IPS-11a (cell line): ENCODE data around the gene KIF15.
"Not testable (repeated sequence)": the region's sequence is repeated elsewhere in the genome, so short reads cannot be mapped to it uniquely, and the experiment has no call there.

Experiments used
- H3K4me3 ChIP-seq: one replicate; pipeline ENCODE4 v1.5.1; 2013; ENCODE audit warnings: low read depth, low read length, control low read depth

Gene KIF15

GRCh38 chr3:44761424-44762169 lies at the start of gene KIF15, which contains the start of gene KIAA1143:
KIF15 (plus strand) TSS chr3:44761794; CDS start chr3:44761866, 72 bp downstream.
KIAA1143 (minus strand) TSS chr3:44761619; CDS start chr3:44761602, 17 bp downstream.
- H3K4me3 ChIP-seq: peak within 1 kb of the TSS; percentile 92

GRCh38 chr3:44712455-44713075 lies 49.0 kb upstream of the KIF15 start, which contains the start of gene ZNF502:
ZNF502 (plus strand) TSS chr3:44712660; CDS start chr3:44720262, 7,602 bp downstream.
- peak within 1 kb of the TSS; percentile 87 for H3K4me3 ChIP-seq

GRCh38 chr3:44721231-44722102 lies 40.1 kb upstream of the KIF15 start:
- H3K4me3 ChIP-seq: no peak overlapping the region

DNA sequence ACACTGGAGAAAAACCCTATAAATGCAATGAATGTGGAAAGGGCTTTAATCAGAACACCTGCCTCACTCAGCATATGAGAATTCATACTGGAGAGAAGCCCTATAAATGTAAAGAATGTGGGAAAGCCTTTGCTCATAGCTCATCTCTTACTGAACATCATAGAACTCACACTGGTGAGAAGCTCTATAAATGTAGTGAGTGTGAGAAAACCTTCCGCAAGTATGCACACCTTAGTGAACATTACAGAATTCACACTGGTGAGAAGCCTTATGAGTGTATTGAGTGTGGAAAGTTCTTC lies 39.5 kb upstream of the KIF15 start:
- H3K4me3 ChIP-seq: no peak overlapping the region

GRCh38 chr3:44729384-44729910 lies 32.1 kb upstream of the KIF15 start, which contains the start of gene ZNF501:
ZNF501 (plus strand) TSS chr3:44729635; CDS start chr3:44734422, 4,787 bp downstream.
- peak within 1 kb of the TSS; percentile 84 for H3K4me3 ChIP-seq

GRCh38 chr3:44734646-44735168 lies 26.9 kb upstream of the KIF15 start:
- H3K4me3 ChIP-seq: no peak overlapping the region

DNA sequence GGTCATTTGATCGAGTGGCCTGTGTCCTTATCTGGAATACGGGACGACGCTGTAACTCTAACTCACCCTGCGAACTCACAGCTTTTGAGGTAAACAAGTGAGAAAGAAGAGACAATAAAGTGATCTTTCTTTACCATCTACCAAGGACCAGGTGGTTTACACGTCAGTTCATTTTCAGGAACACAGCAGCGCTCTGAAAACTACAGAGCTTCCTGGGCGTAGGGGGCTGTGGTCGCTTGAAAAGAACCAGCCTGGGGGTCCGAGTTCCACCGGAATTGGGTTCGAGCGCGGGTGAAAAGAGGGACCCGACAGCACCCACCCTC lies 532 bp upstream of the KIF15 start:
- peak overlapping the region; percentile 92 for H3K4me3 ChIP-seq

DNA sequence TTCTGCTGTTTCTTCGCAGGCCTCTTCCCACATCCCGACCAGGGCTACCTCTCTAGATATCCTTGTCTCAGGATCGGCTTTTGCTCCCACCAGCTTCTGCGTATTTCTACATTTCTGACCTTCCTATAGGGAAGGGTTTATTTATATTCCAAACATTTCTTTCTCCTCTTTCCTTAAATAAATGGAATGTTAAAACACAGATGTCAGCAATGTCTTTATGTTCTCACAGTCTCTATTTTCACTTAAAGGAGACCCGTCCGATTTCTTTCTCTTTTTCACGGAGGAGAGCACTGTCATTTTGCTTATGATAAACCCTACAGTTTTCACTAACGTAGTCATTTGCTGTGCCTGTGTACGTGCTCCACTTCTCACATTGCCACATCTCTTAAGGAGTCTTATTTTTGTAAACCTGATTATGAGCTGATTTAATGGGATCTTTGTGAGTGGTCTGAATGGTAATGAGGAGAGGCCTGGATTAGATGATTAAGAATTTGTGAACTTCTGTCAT lies 630 bp downstream of the KIF15 start:
- H3K4me3 ChIP-seq: peak overlapping the region; percentile 92

GRCh38 chr3:44762690-44763089 lies 1.1 kb downstream of the KIF15 start:
- peak overlapping the region; percentile 92 for H3K4me3 ChIP-seq

DNA sequence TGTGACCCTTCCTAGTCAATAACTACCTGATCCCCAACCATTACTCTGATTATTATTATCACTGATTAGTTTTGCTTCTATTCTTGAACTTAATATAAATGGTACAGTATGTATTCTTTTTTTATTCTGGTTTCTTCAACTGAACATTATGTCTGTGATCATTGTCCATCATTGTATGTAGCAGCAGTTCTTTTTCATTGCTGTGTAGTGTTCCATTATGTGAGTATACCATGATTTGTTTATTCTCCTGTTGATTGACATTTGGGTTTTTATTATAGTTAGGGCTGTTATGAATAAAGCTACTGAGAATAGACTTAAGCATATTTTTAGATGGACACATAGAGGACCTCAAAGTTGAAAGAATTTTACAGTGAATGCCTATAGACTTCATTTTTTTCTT lies 2.7 kb downstream of the KIF15 start:
- H3K4me3 ChIP-seq: no peak overlapping the region

DNA sequence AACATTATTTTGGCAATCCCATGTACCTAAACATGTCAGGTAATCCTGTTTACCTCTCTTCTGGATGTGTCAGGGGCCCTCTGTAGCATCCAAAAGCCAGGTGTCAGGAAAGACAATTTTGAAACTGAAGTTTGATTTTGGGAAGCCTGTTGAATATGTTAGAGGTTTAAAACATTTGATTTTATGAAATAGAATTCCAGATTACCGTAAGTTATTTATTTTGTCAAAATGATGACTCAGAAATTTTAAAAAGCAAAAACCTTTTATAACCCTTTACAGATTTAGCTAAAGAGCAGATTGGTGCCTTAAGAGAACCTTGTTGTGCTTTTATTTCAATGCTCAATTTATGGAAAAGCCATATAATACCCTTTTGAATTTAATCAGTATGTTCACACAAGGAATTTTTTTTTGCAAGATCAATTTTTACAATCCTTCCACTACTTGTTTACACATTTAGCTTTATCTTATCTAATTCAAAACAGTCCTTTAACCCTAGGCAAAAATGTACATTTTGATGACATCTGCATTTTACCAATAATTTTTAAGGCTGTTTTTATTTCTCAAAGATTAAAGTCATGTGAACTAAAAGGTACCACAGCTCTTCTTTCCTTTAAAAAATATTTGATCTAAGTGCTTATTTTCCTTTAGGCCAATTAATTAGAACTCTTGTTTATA lies 10.0 kb downstream of the KIF15 start:
- H3K4me3 ChIP-seq: no peak overlapping the region

DNA sequence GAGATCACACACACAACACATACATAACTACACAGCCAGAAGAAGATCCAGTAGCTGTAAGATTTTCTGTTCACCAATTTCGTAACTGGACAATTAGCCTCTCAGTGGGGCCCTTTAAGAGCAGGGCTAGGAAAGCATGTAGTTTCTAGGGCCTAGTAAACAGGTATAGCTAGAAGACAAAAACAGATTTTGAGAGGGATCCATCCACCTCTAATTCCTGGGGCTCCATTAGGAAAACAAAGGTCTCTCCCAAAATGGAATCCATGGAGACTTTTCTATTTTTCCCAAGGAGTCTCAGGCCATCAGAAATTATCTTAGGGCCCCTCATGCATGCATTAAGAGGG lies 10.5 kb downstream of the KIF15 start:
- H3K4me3 ChIP-seq: no peak overlapping the region

DNA sequence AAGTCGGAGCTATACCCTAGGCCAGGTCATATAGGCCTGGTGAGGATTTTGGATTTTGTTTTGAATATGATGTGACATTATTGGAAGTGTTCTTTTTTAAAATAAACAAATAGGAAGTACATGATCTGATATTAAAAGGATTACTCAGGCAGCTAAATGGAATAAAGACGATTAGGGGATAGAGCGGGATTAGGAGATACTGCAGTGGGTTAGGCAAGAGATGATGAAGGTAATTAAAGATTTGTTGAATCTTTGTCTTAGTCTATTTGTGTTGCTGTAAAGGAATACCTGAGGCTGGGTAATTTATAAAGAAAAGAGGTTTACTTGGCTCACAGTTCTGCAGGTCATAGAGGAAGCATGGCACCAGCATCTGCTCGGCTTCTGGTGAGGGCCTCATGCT lies 21.3 kb downstream of the KIF15 start:
- H3K4me3 ChIP-seq: no peak overlapping the region

DNA sequence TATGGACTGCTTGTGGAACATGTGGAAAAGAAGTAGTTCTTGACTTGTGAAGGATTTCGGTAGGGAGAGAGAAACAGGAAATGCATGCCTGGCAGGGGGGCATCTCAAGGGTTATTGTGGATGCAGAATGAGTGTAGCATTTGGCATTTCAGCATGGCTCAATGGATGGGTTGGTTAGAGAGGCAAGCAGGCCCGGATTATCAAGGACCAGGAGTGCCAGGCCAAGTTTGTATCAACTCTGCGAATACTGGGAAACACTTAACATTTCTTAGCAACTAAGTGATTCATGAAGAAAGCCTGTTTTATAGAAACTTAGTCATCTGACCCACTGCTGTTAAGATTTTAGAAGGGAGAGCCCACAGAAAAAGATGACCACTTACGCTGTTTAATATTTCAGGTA lies 33.6 kb downstream of the KIF15 start:
- H3K4me3 ChIP-seq: no peak overlapping the region

DNA sequence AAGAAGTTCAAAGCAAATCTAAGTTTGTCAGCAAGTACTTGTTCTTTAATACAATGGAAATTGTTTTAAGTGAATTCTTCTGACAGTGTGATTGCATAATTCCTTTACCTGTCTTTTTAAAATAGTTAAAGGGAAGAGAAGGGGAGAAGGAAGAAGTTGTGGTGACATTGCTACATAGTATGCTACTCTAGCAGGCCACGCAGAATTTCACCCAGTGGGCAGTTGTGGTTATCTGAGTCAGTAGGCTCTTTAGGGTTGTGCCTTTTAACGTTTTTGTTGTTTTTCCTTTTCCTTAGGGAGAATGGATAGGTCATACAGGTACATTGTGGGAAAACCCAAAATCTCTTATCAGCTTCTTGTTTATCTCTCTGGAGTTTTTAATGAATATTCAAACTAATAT lies 40.4 kb downstream of the KIF15 start:
- no peak overlapping the region for H3K4me3 ChIP-seq

- no peak overlapping the region for H3K4me3 ChIP-seq
These were observed 41.7 kb downstream of the KIF15 start for GRCh38 chr3:44803298-44803697.

DNA sequence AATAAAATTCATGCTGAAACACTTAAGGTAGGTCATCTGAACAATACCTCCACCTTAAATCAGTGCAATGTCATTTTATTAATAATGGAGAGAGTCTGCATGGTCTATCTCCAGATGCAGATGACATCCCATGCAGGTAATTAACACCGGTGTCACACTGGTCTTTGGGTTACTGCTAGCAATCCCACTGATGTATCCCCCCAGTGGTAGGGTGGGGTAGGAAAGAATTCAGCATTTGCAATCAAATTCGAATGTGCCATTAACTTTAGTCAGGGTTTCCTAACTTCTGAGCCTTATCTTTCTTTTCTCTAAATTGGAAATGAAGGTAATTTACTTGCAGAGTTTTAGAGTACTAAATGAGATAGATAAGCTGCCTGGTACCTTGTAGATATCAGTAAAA lies 44.4 kb downstream of the KIF15 start:
- no peak overlapping the region for H3K4me3 ChIP-seq

- H3K4me3 ChIP-seq: no peak overlapping the region
These were observed 53.2 kb downstream of the KIF15 start for GRCh38 chr3:44814751-44815150.

- H3K4me3 ChIP-seq: not testable (repeated sequence)
These were observed 54.7 kb downstream of the KIF15 start for GRCh38 chr3:44816334-44816733.

DNA sequence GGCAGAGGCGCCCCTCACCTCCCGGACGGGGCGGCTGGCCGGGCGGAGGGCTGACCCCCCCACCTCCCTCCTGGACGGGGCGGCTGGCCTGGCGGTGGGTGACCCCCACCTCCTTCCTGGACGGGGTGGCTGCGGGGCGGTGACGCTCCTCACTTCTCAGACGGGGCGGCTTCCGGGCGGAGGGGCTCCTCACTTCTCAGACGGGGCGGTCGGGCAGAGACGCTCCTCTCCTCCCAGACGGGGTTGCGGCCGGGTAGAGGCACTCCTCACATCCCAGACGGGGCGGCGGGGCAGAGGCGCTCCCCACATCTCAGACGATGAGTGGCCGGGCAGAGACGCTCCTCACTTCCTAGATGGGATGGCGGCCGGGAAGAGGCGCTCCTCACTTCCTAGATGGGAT lies 59.6 kb downstream of the KIF15 start:
- H3K4me3 ChIP-seq: not testable (repeated sequence)
